Measurements from ENCODE around the gene ANXA6.
A peak's percentile ranks its signal among the peaks of the same experiment; 100 is the strongest.

The ANXA6 gene

DNA sequence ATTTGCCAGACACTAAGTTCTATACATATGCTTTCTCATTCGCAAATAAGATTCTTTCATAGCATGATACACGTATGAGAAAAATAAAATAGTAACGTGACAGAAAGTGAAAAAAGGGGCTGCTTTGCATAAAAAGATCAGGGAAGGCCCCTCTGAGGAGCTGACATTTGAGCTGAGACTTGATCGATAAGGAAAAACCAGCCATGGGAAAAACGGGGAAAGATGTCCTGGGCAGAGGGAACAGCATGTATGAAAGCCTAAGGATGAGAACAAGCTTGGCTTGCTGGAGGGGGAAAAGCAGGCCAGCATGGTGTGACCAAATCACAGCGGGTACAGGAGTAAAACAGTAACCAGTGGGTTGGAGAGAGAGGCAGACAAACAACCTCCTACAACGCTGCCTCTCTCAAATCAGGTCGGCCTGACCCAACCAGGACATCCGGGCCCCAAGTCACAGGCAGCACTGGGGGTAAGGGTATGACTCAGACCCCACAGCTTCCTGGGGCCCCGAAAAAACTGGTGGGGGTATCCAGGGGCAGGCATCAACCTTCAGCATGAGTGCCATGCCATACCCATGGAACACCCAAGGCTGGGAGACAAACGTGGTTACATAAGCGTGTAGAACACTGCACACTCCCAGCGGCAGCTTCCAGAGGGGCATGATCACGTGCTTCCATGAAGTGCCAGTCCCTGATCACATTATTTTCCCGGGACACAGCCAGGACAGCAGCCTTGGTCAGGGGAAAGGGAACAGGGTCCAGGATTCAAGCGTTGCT lies 78.9 kb downstream of the ANXA6 start:
- H3K9ac ChIP-seq (ENCODE audit: low read length) = peak overlapping the region; percentile 96
- peak overlapping the region; percentile 98 for H3K4me2 ChIP-seq (ENCODE audit: low read length)
- no peaks in the 10 kb centered on the region for H3K27me3 ChIP-seq (ENCODE audit: low read depth, low read length)
- H4K20me1 ChIP-seq (ENCODE audit: insufficient read depth, low read length) = peaks cover 45% of the 10 kb centered on the region
- H3K9me3 ChIP-seq (ENCODE audit: insufficient read depth, low read length) = no peaks in the 10 kb centered on the region
- TF ChIP-seq EZH2phosphoT487 (IDR thresholded peaks at IDR 0.05; ENCODE audit: low read depth) (no peak), CTCF (IDR thresholded peaks at IDR 0.05; ENCODE audit: low read depth, low read length) (no peak)
- H3K79me2 ChIP-seq (ENCODE audit: low read length) = peaks cover 97% of the 10 kb centered on the region
- H3K4me3 ChIP-seq (ENCODE audit: low read length) = peak overlapping the region; percentile 93
- H2AFZ ChIP-seq (ENCODE audit: low read depth, low read length) = no peak overlapping the region
- peaks cover 48% of the 10 kb centered on the region for H3K36me3 ChIP-seq (replicated peaks; ENCODE audit: low read depth, low read length)
- H3K27ac ChIP-seq (ENCODE audit: low read length) = peak overlapping the region; percentile 99
- peaks cover 63% of the 10 kb centered on the region for H3K4me1 ChIP-seq (ENCODE audit: low read length)

DNA sequence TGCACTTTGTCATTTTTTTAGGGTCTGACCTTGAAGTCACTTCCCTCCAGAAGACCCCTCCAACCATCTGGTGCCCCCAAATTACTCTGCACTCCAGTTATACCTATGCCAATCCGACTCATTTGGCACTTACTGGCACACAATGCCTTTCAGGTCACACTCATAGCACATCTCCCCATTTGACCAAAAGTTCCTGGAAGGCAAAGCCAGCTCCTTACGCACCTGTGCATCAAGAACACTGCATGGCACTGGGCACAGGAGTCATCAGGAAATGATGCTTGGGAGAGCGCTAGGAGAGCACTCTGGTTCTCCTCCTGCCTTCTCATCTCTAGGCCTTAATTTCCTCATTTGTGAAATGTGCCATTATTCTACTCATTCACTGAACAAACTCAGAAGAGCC lies 79.6 kb downstream of the ANXA6 start:
- peak overlapping the region; percentile 96 for H3K9ac ChIP-seq (ENCODE audit: low read length)
- H3K4me2 ChIP-seq (ENCODE audit: low read length) = peak overlapping the region; percentile 98
- peaks cover 97% of the 10 kb centered on the region for H3K79me2 ChIP-seq (ENCODE audit: low read length)

DNA sequence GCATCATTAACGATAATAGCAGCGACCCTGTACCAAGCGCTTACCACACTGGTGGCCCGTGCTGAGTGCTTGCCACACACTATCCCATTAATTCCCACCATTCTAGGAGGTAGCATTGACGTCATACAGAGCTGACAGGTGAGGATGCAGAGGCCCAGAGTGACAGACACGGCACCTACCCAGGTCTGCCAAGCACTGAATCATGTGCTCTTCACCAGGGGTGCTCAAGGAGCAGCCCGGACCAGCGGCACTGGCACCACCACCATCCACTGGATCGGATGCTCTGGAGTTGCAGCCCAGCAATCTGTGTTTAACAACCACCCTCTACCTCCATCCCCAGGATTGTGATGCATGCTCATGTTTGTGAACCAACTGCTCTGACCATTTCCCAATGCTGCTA lies 80.2 kb downstream of the ANXA6 start:
- TF ChIP-seq CTCF (IDR thresholded peaks at IDR 0.05; ENCODE audit: low read depth, low read length) (no peak), EZH2phosphoT487 (IDR thresholded peaks at IDR 0.05; ENCODE audit: low read depth) (no peak)
- Histone ChIP-seq H3K9me3 (ENCODE audit: insufficient read depth, low read length) (no peaks in the 10 kb centered on the region), H2AFZ (ENCODE audit: low read depth, low read length) (no peak overlapping the region), H4K20me1 (ENCODE audit: insufficient read depth, low read length) (peaks cover 58% of the 10 kb centered on the region), H3K36me3 (replicated peaks; ENCODE audit: low read depth, low read length) (peaks cover 53% of the 10 kb centered on the region), H3K27ac (ENCODE audit: low read length) (no peak overlapping the region), H3K27me3 (ENCODE audit: low read depth, low read length) (no peaks in the 10 kb centered on the region), H3K79me2 (ENCODE audit: low read length) (peaks cover 97% of the 10 kb centered on the region), H3K4me1 (ENCODE audit: low read length) (peaks cover 55% of the 10 kb centered on the region), H3K9ac (ENCODE audit: low read length) (peak overlapping the region; percentile 96; the same call in 1 of the 2 replicates), H3K4me2 (ENCODE audit: low read length) (peak overlapping the region; percentile 98), H3K4me3 (ENCODE audit: low read length) (peak overlapping the region; percentile 93)

More for the DNA sequence above, 79.6 kb downstream of the ANXA6 start:
- H3K27ac ChIP-seq (ENCODE audit: low read length) = peak overlapping the region; percentile 99
- TF ChIP-seq CTCF (IDR thresholded peaks at IDR 0.05; ENCODE audit: low read depth, low read length) (no peak), EZH2phosphoT487 (IDR thresholded peaks at IDR 0.05; ENCODE audit: low read depth) (no peak)
- H2AFZ ChIP-seq (ENCODE audit: low read depth, low read length) = no peak overlapping the region
- no peaks in the 10 kb centered on the region for H3K27me3 ChIP-seq (ENCODE audit: low read depth, low read length)
- peaks cover 53% of the 10 kb centered on the region for H4K20me1 ChIP-seq (ENCODE audit: insufficient read depth, low read length)
- peaks cover 55% of the 10 kb centered on the region for H3K36me3 ChIP-seq (replicated peaks; ENCODE audit: low read depth, low read length)
- H3K4me3 ChIP-seq (ENCODE audit: low read length) = peak overlapping the region; percentile 93
- no peaks in the 10 kb centered on the region for H3K9me3 ChIP-seq (ENCODE audit: insufficient read depth, low read length)
- peaks cover 56% of the 10 kb centered on the region for H3K4me1 ChIP-seq (ENCODE audit: low read length)

- H3K79me2 ChIP-seq (ENCODE audit: low read length) = peaks cover 98% of the 10 kb centered on the region
- H2AFZ ChIP-seq (ENCODE audit: low read depth, low read length) = no peak overlapping the region
- no peak overlapping the region for H3K9ac ChIP-seq (ENCODE audit: low read length)
- no peak for TF ChIP-seq EZH2phosphoT487 (IDR thresholded peaks at IDR 0.05; ENCODE audit: low read depth)
- no peak for TF ChIP-seq CTCF (IDR thresholded peaks at IDR 0.05; ENCODE audit: low read depth, low read length)
- H3K9me3 ChIP-seq (ENCODE audit: insufficient read depth, low read length) = no peaks in the 10 kb centered on the region
- no peak overlapping the region for H3K4me2 ChIP-seq (ENCODE audit: low read length)
- H3K27ac ChIP-seq (ENCODE audit: low read length) = no peak overlapping the region
- no peaks in the 10 kb centered on the region for H3K27me3 ChIP-seq (ENCODE audit: low read depth, low read length)
- peaks cover 66% of the 10 kb centered on the region for H4K20me1 ChIP-seq (ENCODE audit: insufficient read depth, low read length)
- H3K4me1 ChIP-seq (ENCODE audit: low read length) = peaks cover 56% of the 10 kb centered on the region
- peaks cover 57% of the 10 kb centered on the region for H3K36me3 ChIP-seq (replicated peaks; ENCODE audit: low read depth, low read length)
- H3K4me3 ChIP-seq (ENCODE audit: low read length) = no peak overlapping the region
Measured at GRCh38 chr5:151076616-151077015, 81.0 kb downstream of the ANXA6 start.

All from OCI-LY3 (cell line).